Psoas muscle (tissue), 8 donors: ENCODE data around the gene CD300LB. TPM values are rescaled to one million over a fixed set of nuclear protein-coding genes. Genes with fewer than 3 reads are reported as not detected.
"Not testable (repeated sequence)": the region's sequence is repeated elsewhere in the genome, so short reads cannot be mapped to it uniquely, and the experiment has no call there.

Source experiments
- ATAC-seq, 4 donors: fragments of 200-7000 bp; cut with Tn5 transposase; one replicate each; pipeline ENCODE4 v1.9.1; 2020; ENCODE audit warnings: moderate library complexity in 3 of 4, mild to moderate bottlenecking in 2 of 4
- DNase-seq, 2 donors: peaks; one replicate each; pipeline ENCODE4 v3.0.0-alpha.2; 2020
- H3K27ac ChIP-seq: fragments of 200-600 bp; one replicate; pipeline ENCODE4 v1.8.0; 2022
- H3K27me3 ChIP-seq, 3 donors: fragments of 200-600 bp in 1 of 3; one replicate each; pipeline versions ENCODE4 v1.6.1 to v1.8.0; 2013 to 2022; ENCODE audit warnings: low read length in 2 of 3, mild to moderate bottlenecking in 2 of 3, moderate library complexity in 1 of 3; ENCODE audit not compliant: insufficient read depth in 3 of 3
- H3K36me3 ChIP-seq, 2 donors: fragments of 200-600 bp in 1 of 2; one replicate each; pipeline versions ENCODE4 v1.6.1 to v1.8.0; 2013 to 2022; ENCODE audit warnings: low read depth in 1 of 2, mild to moderate bottlenecking in 1 of 2, moderate library complexity in 1 of 2; ENCODE audit not compliant: insufficient read depth in 1 of 2
- H3K4me1 ChIP-seq: fragments of 200-600 bp; one replicate; pipeline ENCODE4 v1.8.0; 2022
- H3K4me3 ChIP-seq: fragments of 200-600 bp; one replicate; pipeline ENCODE4 v1.8.0; 2022; ENCODE audit warnings: mild to moderate bottlenecking
- H3K9me3 ChIP-seq: fragments of 200-600 bp; one replicate; pipeline ENCODE4 v1.8.0; 2022
- CTCF ChIP-seq: fragments of 200-600 bp; IDR thresholded peaks from one replicate; pipeline ENCODE4 v1.8.0; 2022; ENCODE audit warnings: antibody characterized with exemption
- WGBS, 3 donors: extraction: QIAGEN DNeasy Blood & Tissue Kit; methylation state at CpG; one replicate each; pipeline versions ENCODE4 v1.1.6 to v1.1.7; 2013; 5-methylcytosine and 5-hydroxymethylcytosine counted together
- intact Hi-C, 2 donors: fragments of 100-400 bp; cut with DNase I; formaldehyde crosslinking; loops; one replicate each; pipeline versions ENCODE4 v1.11.0 to v1.14.2; 2022
- polyA plus RNA-seq, 3 donors: library from polyadenylated mRNA; stranded (reverse); fragments of 200-250 nt; gene quantifications; one replicate each; pipeline ENCODE4 v1.2.3, GENCODE V29; 2013
- total RNA-seq, 4 donors: library from RNA; stranded (reverse); fragmentation: NEBNext Ultra II Directional in 2 of 4; extraction: Animal tissue kit (Norgen Biotek cat#: 25700) in 2 of 4; gene quantifications; one replicate each; pipeline versions ENCODE4 v1.2.1 to v1.2.4, GENCODE V29; 2021 to 2023
- donor health status: healthy with polysubstance abuse.
- donor health status: DM: no; HTN: no; CAD: no; lungs with moderate emphysema.
- donor health status: Bipolar disorder and iron deficiency.
- donor health status: healthy.
- donor health status: DM: yes; HTN: yes; CAD: no.
- donor health status: DM: no; HTN: no; CAD: no.
- donor health status: DM: no; HTN: no; CAD: no.
- donor health status: DM: yes; HTN: yes; CAD: no.

Gene CD300LB
- total and polyA plus RNA-seq, 7 donors, result 0.01 to 0.15 (median 0.08) TPM; not detected in 3

DNA sequence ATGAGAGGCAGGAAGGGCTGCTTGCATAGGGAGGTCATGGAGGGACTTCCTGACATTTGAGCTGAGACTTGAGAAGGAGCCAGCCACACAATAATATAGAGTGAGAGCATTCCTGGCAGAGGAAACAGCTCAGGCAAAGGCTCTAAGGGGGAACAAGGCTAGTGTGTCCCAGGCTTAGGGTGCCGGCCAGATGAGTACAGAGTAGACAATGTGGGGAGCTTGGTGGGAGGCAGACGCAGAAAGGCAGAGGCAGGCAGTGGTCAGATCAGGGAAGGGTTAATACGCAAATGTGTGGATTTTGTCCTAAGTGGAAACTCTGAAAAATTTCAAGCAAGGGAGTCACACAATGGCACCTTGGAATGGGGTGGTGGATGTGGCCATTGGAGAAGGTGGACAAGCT lies 31.3 kb downstream of the CD300LB start:
- Histone ChIP-seq H3K27me3 (no peaks in the 10 kb centered on the region), H3K4me3 (no peak overlapping the region), H3K9me3 (no peaks in the 10 kb centered on the region), H3K4me1 (peaks cover 8% of the 10 kb centered on the region), H3K27ac (no peak overlapping the region), H3K36me3 (no peaks in the 10 kb centered on the region)
- DNase-seq, result no peak
- WGBS, 3 donors, result 73 to 76% (median 74%) methylated on average over 3 of the region's 3 CpGs
- no peak for ATAC-seq
- no peak for TF ChIP-seq CTCF
- intact Hi-C loops, result no loop called here

- Histone ChIP-seq H3K4me1 (peaks cover 6% of the 10 kb centered on the region), H3K27me3 (no peaks in the 10 kb centered on the region), H3K36me3 (no peaks in the 10 kb centered on the region), H3K4me3 (no peak overlapping the region), H3K9me3 (no peaks in the 10 kb centered on the region), H3K27ac (no peak overlapping the region)
- 67 to 74% (median 72%) methylated on average over 5 of the region's 5 CpGs for WGBS, 3 donors
- no peak for TF ChIP-seq CTCF
- intact Hi-C loops, result no loop called here
- no peak for ATAC-seq
- no peak for DNase-seq
Observed at GRCh38 chr17:74497471-74497870, 33.8 kb downstream of the CD300LB start.

DNA sequence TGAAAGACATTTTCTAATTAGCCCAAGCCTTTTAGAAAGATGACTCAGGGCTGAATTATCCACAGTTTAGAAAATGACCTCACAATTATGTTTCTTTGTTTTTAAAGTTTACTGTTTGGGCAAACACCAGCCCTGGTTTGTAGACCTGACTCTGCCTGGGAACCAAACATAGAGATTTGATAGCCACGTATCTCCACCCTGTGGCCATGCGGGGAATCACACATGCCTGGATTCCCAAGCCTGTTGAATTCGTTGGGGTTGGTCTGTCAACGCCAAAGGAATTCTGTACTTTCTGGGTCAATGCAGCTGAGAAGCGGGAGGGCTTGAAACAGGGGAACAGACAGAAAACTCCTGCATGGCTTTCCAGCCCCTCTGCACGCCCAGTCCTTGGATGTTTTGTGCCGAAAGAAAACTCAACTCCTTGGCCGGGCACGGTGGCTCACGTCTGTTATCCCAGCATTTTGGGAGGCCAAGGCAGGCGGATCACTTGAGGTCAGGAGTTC lies 37.9 kb downstream of the CD300LB start:
- H3K27ac ChIP-seq, result peak overlapping the region; percentile 4
- no peaks in the 10 kb centered on the region for H3K36me3 ChIP-seq
- peak; percentile 61 to 81 for DNase-seq
- no peaks in the 10 kb centered on the region for H3K9me3 ChIP-seq
- peaks cover 14% of the 10 kb centered on the region for H3K4me1 ChIP-seq
- no peak overlapping the region for H3K4me3 ChIP-seq
- intact Hi-C loops, result loop anchor here (1.0 to 5.0 kb wide), 4 partner anchors 36 to 191 kb away; partner anchors contain the start of gene GPR142 (in 1 of the 2)
- peak; percentile 95 for TF ChIP-seq CTCF
- 30 to 36% (median 33%) methylated on average over 11 of the region's 11 CpGs for WGBS, 3 donors
- peak; percentile 89 to 98 (median 96) for ATAC-seq
- H3K27me3 ChIP-seq, result no peaks in the 10 kb centered on the region

DNA sequence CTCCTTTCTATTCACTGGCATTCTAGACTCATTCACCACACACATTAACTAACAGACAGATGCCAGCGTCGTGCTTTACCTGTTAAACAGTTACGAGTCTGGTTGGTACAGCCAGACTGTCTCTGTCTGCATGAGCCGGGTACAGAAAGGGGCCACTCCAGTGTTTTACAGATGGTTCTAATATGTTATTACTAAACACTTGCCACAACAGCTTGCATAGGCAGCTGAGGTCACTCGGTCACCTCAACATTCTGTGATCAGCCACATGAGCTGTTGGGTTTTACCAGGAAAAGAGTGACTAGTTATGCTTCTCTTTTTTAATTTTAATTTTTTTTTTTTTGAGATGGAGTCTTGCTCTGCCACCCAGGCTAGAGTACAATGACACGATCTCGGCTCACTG lies 39.6 kb downstream of the CD300LB start:
- Histone ChIP-seq H3K4me3 (no peak overlapping the region), H3K9me3 (no peaks in the 10 kb centered on the region), H3K4me1 (peaks cover 14% of the 10 kb centered on the region), H3K36me3 (no peaks in the 10 kb centered on the region), H3K27ac (no peak overlapping the region), H3K27me3 (no peaks in the 10 kb centered on the region)
- TF ChIP-seq CTCF, result no peak
- intact Hi-C loops, result loop anchor here (1.0 to 5.0 kb wide), 4 partner anchors 34 to 189 kb away; partner anchors contain the start of gene GPR142 (in 1 of the 2)
- DNase-seq (no peak), ATAC-seq (peak in 1 of 4 donors; percentile 16)
- WGBS, 3 donors, result 61 to 84% (median 63%) methylated on average over 7 of the region's 7 CpGs

- no peaks in the 10 kb centered on the region for H3K9me3 ChIP-seq
- intact Hi-C loops, result loop anchor here (5.0 kb wide), 3 partner anchors 33 to 188 kb away; partner anchors contain the start of gene GPR142 (in 1 of the 2)
- TF ChIP-seq CTCF, result no peak
- no peak overlapping the region for H3K27ac ChIP-seq
- no peaks in the 10 kb centered on the region for H3K27me3 ChIP-seq
- ATAC-seq (no peak), DNase-seq (no peak)
- no peak overlapping the region for H3K4me3 ChIP-seq
- H3K4me1 ChIP-seq, result peaks cover 18% of the 10 kb centered on the region
- 82 to 88% (median 84%) methylated on average over 9 of the region's 9 CpGs for WGBS, 3 donors
- no peaks in the 10 kb centered on the region for H3K36me3 ChIP-seq
Observed at GRCh38 chr17:74490716-74491115, 40.6 kb downstream of the CD300LB start.

- H3K36me3 ChIP-seq, ATAC-seq, intact Hi-C loops, DNase-seq, H3K27me3 ChIP-seq, H3K9me3 ChIP-seq, H3K4me3 ChIP-seq, H3K27ac ChIP-seq: not testable (repeated sequence)
- 94 to 96% (median 94%) methylated on average over 4 of the region's 4 CpGs for WGBS, 3 donors
- H3K4me1 ChIP-seq, result peaks cover 29% of the 10 kb centered on the region
Observed at GRCh38 chr17:74488276-74488675, 43.0 kb downstream of the CD300LB start.
